Activated CD8-positive, alpha-beta memory T cell treated with anti-CD3 and anti-CD28 coated beads, Interleukin-2, amount 50 U/mL, for 4 hours (primary cell): Measurements from ENCODE around the gene SERINC2.
"Not testable (repeated sequence)": the region's sequence is repeated elsewhere in the genome, so short reads cannot be mapped to it uniquely, and the experiment has no call there.

Experiments used
- DNase-seq: peaks from one replicate; pipeline ENCODE4 v3.0.0-alpha.2; 2020

Gene SERINC2

DNA sequence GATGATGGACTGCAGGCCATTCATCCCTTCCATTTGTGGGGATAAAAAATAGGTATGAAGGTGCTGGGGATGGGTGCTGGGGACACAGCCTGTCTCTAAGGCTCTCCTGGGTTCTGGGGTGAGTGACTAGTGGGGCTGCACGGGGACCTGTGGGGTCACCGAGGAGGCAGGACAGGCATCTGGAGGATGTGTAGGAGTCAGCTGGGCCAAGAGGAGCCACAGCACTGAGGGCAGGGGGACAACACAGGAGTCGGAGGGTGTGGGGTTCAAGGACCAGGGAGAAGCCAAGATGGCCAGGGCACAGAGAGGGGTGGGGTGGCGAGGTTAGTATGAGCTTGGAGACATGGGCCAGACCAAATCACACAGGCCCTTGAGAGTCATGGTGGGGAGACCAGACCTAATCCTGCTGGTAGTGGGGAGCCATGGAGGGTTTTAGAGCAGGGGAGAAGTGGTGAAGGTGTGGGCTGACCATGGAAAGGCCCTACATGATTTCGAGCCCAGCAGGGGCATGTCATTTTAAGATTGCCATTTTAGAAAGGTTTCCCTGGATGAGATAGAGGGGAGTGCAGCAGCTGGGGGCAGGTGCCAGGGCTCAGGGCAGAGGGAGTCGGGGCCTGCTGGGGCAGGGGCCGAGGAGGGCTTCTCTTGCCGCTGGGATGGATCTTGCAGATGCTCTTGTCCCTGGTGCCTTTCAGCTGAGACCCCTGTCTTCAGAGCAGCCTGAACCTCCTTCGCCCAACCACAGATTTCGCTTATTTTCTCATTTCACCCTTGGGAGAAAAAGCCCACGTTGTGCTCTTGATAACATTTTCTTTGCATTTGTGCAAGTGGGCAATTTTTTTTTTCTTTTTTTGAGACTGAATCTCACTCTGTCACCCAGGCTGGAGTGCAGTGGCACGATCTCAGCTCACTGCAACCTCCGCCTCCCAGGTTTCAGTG lies 22.7 kb downstream of the SERINC2 start:
- DNase-seq: no peak

GRCh38 chr1:31436596-31437432 lies 23.8 kb downstream of the SERINC2 start:
- DNase-seq: no peak

DNA sequence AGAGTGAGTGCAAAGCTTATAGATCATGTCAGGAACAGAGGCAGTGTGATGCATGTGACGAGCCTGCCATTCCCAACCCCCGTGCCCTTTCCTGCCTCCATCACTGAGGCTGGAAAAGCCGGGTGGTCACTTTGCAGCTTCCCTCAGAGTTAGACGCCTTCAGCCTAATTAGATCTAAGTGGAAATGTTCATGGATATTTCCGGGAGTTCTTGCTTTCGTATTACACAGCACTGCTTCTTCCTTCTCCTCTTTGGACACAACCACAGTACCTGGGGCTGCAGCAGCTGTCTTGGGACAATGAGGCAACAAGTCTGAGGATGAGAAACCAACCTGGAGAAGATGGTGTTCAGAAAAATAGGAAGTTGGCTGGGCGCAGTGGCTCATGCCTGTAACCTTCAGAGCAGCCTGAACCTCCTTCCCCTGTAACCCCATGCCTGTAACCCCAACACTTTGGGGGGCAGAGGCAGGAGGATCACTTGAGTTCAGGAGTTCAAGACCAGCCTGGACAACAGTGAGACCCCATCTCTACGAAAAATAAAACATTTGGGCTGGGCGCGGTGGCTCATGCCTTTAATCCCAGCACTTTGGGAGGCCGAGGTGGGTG lies 24.5 kb downstream of the SERINC2 start:
- no peak for DNase-seq

GRCh38 chr1:31439276-31439675 lies 26.3 kb downstream of the SERINC2 start:
- no peak for DNase-seq

GRCh38 chr1:31441073-31441472 lies 28.1 kb downstream of the SERINC2 start:
- DNase-seq: no peak

GRCh38 chr1:31441558-31441957 lies 28.5 kb downstream of the SERINC2 start:
- no peak for DNase-seq

DNA sequence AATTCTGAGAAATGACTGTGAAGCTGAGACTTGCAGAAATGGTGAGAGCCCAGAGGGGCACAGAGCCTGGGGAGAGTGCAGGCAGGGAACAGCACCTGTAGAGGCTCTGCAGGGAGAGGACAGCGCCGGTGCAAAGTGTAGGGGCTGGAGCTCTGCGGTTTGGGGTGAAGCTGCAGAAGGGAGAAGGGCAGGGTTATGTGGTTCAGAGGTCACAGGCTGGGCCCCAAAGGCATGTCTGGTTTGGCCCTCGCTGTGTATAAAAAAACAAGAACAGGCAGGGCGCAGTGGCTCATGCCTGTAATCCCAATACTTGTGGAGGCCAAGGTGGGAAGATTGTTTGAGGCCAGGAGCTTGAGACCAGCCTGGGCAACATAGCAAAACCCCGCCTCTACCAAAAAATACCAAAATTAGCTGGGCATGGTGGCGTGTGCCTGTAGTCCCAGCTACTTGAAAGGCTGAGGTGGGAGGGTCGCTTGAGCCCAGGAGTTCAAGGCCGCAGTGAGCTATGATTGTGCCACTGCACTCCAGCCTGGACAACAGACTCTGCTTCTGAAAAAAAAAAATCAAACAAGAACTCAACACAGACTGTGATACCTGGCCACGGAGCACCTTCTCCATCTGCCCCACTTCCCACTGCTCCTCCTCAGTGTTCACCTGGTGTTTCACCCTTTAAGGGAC lies 29.1 kb downstream of the SERINC2 start:
- DNase-seq: no peak

GRCh38 chr1:31442648-31442994 lies 29.6 kb downstream of the SERINC2 start:
- no peak for DNase-seq

DNA sequence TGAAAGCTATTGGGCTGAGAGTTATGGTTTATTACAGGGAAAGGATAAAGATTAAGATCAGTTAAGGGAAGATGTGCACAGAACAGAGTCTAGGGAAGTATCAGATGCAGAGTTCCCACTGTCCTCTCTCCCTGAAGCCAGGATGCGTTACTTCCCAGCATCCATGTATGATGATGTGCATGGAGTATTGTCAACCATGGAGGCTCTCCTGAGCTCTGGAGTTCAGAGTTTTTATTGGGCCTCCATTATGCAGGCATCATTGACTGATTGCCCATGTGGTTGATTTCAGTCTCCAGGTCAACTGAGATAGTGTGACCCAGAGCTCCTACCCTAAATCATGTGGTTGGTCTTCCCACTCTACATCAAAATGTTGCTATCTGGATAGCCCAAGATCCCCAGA lies 30.7 kb downstream of the SERINC2 start:
- no peak for DNase-seq

DNA sequence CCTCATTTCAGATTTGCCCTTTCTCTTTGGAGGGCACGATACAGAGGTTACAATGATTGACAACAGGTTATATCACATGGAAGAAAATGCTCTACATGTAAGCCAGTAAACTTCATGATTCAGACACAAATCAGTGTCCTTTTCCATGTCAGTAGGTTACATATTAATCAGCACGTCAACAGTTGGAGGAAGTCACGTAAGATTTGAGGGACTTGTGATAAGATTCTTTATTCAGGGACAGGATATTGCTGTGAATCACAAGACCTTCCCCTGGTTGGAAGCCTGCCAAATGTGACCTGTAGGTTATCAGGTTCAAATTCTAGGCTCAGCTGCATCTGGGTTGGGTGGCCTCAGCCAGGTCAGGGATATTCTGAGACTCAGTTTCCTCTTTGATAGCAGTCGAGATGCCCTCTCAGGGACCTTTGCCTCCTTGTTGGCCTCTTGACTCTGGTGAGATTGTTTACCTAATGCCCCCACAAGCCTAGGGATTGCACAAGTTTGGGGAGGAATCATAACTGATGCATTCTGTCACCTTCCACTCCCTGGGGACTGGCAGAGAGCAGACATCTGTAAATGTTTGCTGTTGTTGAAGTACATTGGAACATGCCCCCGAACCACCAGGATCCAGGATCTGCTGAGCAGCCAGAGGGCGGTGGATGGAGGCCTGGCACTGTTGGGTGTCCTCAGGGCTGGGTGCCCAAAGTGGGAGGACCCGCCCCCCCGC lies 31.9 kb downstream of the SERINC2 start:
- no peak for DNase-seq

DNA sequence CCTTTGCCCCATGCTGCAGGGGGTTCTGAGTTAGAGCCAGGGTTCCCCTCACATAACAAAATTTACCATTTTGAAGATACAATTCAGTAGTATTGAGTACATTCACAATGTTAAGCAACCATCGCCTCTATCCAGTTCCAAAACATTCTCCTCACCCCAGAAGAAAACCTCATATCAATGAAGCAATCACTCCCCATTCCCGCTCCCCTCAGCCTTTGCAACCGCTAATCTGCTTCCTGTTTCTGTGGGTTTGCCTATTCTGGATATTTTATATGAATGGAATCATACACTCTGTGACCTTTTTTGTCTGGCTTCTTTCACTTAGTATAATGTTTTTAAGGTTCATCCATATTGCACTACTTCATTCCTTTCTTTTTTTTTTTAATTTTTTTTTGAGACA lies 32.9 kb downstream of the SERINC2 start:
- DNase-seq: no peak

DNA sequence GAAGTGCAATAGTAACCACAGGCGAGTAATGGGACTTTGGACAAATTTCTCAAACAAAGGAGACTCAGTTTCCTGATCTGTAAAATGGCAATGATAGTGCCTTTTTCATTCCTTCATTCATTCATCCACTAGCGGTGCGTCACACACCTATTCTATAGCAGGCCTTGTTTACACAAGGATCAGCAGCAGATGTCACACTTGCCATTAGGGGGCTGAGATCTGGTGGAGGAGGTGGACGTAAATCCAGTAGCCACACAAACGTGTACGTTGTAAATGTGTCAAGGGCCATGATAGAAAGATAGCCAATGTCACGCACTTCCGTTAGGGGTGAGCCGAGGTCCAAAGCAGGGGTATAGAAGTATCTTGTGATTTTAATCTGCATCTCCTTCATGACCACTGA lies 34.2 kb downstream of the SERINC2 start:
- DNase-seq: no peak

DNA sequence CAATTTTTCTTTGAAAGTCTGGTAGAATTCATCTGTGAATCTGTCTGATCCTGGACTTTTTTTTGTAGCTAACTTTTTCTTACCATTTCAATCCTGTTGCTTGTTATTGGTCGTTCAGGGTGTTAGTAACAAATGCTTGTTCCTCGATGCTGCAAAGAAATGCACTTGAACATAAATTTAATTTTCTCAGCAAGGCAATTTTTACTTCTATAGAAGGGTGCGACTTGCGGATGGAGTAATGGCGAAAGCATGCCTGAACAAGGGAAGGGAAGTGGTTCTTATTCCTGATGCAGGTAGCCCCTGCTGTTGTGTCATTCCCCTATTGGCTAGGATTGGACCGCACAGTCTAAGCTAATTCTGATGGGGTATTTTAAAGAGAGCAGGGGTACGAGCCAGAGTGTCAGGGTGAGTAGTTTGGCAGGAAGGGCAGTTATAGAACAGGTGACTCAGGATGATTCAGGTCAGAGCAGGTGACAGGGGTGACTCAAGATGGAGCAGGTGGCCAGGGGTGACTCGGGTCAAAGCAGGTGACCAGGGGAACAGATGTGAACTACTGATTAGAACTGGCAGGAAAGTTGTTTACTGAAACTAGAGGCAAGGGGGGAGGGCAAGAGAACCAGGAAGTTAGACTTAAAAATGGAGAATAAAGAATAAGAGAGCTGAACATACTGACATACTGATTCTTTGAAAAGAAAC lies 40.5 kb downstream of the SERINC2 start:
- no peak for DNase-seq

DNA sequence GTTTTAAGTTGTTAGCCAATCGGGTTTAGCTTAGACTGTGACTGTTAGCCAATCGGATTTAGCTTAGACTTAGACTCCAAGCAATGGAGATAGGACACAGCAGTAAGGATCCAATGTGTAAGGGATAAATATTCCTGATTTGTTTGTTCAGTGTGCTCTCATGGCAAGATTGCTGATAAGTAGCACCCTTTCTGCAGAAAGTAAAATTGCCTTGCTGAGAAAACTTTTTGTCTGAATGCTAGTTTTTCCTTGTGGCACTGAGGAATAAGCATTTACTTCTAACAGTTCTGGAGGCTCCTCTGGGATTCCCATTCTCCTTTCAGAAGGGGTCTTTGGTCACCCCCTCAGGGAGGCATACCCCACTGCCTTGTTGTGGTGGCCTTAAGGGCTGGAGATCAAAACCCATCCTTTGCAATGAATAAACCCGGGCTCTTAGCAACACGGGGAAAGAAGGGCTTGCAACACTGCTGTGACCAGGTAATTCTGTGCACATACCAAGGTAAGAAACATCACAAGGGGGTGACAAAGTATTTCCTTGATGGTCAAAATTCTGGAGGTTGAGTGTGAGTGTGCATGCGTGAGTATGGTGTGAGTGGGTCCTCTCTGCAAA lies 45.4 kb downstream of the SERINC2 start:
- DNase-seq: no peak

- DNase-seq: no peak
Measured at GRCh38 chr1:31460027-31460426, 47.0 kb downstream of the SERINC2 start.

DNA sequence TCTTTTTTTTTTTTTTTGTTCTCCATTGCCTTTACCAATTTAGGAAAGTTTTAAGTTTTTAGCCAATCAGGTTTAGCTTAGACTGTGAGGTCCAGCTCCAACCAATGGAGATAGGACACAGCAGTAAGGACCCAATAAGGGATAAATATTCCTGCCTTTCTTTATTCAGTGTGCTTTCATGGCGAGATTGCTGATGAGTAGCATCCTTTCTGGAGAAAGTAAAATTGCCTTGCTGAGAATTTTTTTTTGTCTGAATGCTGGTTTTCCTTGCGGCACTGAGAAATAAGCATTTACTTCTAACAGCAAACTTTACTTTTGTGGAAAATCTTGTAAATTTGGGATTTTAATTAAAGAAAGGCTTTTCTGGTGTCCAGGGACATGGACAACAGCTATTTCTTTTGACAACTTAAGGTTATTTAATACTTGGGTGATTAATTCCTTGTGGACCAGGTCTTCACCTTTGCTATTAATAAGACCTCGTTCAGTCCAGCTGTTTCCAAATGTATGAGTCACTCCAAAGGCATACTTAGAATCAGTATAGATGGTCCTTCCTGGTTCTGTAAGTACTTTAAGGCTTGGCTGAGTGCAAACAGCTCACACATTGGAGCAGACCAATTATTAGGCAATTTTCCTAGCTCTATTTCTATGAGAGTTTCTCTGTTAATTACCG lies 54.1 kb downstream of the SERINC2 start:
- DNase-seq: no peak

- DNase-seq: no peak
Measured at GRCh38 chr1:31470794-31471315, 57.8 kb downstream of the SERINC2 start.

DNA sequence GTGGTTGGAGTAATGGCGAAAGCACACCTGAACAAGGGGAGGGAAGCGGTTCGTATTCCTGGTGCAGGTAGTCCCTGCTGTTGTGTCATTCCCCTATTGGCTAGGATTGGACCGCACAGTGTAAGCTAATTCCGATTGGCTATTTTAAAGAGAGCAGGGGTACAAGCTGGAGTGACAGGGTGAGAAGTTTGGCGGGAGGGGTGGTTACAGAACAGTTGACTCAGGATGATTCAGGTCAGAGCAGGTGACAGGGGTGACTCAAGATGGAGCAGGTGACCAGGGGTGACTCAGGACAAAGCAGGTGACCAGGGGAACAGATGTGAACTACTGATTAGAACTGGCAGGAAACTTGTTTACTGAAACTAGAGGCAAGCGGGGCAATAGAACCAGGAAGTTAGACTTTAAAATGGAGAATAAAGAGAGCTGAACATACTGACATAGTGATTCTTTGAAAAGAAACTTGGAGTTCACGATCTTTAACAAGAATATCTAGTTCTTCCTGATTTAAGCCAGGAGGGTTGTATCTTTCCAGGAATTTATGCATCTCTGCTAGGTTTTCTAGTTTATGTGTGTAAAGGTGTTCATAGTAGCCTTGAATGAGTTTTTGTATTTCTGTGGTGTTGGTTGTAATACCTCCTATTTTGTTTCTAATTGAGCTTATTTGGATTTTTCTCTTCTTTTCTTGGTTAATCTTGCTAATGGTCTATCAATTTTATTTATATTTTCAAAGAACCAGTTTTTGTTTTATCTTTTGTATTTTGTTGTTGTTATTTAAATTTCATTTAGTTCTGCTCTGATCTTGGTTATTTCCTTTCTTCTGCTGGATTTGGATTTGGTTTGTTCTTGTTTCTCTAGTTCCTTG lies 58.7 kb downstream of the SERINC2 start:
- not testable (repeated sequence) for DNase-seq

DNA sequence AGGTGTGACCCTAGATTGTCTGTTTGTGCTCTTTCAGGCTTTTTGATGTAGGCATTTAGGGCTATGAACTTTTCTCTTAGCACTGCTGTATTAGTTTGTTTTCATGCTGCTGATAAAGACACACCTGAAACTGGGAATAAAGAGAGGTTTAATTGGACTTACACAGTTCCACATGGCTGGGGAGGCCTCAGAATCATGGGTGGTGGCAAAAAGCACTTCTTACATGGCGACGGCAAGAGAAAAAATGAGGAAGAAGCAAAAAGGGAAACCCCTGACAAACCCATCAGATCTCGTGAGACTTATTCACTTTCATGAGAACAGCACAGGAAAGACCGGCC lies 59.3 kb downstream of the SERINC2 start:
- not testable (repeated sequence) for DNase-seq
